Frontal cortex (tissue), 4 donors: ENCODE measurements around the gene PYM1. TPM values are rescaled to one million over a fixed set of nuclear protein-coding genes. Genes with fewer than 3 reads are reported as not detected.

Experiments used
- DNase-seq, 2 donors: peaks; one replicate each; pipeline ENCODE4 v3.0.0; 2012; ENCODE audit warnings: low spot score in 2 of 2
- FAIRE-seq: peaks from 2 replicates; lab custom pipeline; 2012; peaks lifted over from hg19 to GRCh38; lab: Jason Lieb, UNC
- total RNA-seq: library from RNA; depleted of rRNA; stranded (reverse); fragments of >200 nt; gene quantifications from one replicate; pipeline ENCODE4 v1.2.3, GENCODE V29; 2014
- donor health status: control.
- donor health status: control.
- donor health status: control.

PYM1 gene
- 22.4 TPM for total RNA-seq

GRCh38 chr12:55927588-55928502 is at the start of gene PYM1:
PYM1 (minus strand) TSS chr12:55927894; CDS start chr12:55927761, 133 bp downstream.
- FAIRE-seq: no peak
- DNase-seq: peak; percentile 60 to 67

DNA sequence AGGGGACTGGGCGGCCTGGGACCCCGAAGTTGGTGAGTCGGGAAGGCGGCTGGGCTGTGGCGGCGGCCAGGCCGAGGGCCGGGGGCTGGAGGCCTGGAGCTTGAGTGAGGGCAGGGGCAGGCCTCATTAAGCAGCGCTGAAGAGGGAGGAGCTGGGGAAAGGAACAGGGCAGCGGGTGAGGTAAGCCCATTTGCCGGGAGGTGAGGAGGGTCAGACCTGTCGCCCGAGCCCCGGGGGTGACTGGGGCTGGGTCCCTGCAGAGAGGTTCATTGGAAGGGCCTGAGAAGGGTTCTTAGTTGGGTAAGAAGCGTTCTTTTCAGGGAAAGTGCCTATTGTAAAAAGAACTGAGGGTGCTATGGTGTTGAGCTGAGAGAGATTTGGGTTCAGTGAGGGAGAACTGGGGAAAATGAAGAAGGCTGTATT is 46.6 kb upstream of the PYM1 start:
- DNase-seq (peak in 1 of 2 donors; percentile 27), FAIRE-seq (no peak)

DNA sequence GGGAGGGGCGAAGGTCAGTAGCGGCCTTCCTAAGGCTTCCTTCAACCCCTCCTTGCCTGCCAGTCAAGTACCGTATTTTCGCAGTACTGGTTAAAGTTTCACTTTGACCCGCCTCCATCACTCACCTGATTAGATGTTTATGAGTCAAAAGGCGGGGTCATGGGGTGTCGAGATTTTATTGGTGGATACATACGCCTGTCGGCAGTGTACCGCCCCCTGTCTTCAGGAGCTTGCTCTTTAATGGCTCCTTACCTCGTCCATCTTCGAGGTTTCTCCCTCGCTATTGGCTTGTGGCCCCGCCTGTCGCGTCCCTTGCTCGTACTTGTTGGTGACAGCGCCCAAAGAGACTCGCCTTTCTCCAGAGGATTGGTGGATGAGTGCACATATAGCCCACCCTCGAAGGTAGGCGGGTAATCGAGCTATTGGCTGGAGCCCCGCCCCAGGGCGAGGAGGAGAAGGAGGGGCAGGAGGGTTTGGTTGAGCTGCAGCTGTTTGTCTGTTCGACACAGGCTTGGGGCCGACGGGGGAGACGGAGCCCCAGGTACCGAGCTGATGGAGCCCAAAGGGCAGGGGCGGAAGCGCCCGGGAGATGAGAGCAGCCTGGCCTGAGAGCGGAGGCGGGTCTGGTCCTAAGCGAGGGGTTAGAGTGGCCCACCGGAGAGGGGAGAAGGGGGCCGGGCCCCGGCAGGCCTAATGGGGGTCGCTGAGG is 46.1 kb upstream of the PYM1 start, which contains the start of gene RAB5B:
TSS of gene RAB5B (plus strand) at position 480 of the 709 bp plus-strand sequence. CDS start 12,883 bp downstream, outside the sequence.
- DNase-seq: peak; percentile 95
- FAIRE-seq: peak; percentile 99

DNA sequence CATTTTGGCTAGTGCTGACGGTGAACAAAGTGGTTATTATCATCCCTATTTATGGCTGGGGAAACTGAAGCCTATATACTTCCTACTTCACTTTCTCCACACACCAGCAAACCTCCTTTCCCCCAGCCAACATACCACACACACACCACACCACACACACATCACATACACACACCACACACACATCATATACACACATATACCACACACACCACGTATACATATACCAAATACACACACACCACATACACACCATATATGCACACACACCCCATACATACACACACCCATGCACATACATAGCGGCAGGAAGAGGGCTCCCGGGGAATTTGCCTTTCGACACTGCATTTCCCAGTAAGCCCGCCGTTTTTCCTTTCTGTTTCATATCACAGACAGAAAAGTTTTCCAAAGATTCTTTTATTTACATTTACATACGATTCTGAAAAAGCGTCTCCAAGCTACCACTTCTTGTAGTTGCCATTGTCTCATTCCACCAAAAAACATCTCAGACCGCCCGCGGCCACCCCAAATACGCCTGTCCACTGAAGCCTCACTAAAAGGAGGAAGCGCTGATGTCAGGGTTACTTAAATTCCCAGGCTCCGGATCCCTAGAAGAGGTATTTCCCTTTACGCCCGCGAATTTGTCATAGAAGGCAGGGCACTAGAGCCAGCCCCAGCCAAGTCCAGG is 45.4 kb upstream of the PYM1 start:
- FAIRE-seq: no peak
- DNase-seq: no peak

DNA sequence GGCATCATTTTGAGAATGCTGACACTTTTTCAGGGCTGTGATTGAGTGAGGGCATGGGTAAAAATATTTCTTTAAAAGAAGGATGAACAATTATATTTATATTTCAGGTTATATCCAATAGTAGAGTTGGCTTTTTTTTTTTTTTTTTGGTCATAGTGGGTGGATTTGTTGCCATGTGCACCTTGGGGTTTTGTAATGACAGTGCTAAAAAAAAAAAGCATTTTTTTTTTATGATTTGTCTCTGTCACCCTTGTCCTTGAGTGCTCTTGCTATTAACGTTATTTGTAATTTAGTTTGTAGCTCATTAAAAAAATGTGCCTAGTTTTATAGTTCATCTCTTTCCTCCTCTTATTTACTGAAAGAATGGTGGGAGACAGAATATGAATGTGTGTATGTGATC is 44.8 kb upstream of the PYM1 start:
- DNase-seq: no peak
- FAIRE-seq: no peak

GRCh38 chr12:55972042-55972441 is 44.3 kb upstream of the PYM1 start:
- FAIRE-seq (no peak), DNase-seq (no peak)

- DNase-seq (no peak), FAIRE-seq (no peak)
These were observed 43.1 kb upstream of the PYM1 start for GRCh38 chr12:55970775-55971174.

DNA sequence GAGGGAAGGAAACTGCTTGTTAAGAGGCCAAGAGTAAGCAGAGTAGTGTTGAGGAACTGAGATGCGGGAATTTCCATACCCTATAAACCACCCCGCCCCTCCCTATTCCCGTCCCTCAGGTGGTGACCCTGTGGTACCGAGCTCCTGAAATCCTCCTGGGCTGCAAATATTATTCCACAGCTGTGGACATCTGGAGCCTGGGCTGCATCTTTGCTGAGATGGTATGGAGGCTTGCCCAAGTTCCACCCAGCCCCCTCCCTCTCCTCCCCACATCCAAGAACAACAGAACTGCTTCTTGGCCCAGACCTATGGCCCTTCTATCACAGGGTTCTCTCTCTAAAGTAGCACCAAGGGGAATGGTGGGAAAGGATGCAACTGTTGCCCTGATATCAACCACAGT is 41.7 kb upstream of the PYM1 start:
- no peak for FAIRE-seq

DNA sequence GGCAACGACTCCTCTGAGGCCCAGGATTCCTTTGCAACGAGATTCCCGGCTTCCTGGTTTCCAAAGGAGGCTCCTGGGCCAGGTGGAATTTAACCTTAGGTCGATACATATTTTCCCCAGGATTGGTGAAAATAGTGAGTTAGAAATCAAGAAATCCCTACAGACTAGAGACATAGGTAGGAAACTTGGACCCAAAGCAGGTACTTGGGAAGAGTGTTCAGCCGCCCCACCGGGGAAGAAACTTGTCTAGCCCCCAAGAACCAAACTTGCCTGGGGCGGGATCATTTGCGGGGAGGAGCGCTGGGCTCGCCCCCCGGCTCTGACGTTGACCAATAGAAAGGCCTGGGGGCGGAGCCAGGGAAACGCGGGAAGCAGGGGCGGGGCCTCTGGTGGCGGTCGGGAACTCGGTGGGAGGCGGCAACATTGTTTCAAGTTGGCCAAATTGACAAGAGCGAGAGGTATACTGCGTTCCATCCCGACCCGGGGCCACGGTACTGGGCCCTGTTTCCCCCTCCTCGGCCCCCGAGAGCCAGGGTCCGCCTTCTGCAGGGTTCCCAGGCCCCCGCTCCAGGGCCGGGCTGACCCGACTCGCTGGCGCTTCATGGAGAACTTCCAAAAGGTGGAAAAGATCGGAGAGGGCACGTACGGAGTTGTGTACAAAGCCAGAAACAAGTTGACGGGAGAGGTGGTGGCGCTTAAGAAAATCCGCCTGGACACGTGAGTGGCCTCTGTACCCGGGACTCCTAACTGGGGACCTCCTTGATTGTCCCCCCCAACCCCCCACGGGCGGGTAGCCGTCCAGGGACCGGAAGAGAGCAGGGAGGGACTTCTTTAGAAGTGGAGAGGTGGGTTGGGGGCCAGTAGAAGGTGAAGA is 39.0 kb upstream of the PYM1 start, which contains the start of gene CDK2:
TSS of gene CDK2 (plus strand) at position 423 of the 874 bp plus-strand sequence. CDS start at position 602, 179 bp downstream.
- FAIRE-seq (no peak), DNase-seq (peak; percentile 76 to 91)

More for the DNA sequence above, 41.7 kb upstream of the PYM1 start:
- no peak for DNase-seq

DNA sequence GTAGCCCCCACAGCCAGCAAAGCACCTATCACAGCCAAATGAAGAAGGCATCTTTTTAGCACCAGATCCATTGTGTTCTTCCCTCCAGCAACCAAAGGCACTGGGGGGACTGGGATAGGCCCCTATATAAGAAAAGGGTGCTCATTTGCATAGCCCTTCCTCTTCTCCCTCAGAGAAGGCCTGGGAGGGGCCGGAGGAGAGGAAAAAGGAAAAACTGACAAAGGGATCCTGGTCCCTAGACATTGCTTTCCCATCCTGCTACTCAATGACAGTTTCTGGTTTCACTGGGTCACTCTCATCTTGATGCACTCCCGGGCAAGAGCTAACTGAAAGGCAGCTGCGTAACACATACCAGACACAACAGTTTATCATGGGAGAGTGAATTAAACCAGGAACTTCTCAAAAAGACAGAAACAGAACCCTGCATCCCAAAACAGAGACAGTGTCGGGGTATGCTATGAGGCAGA is 38.3 kb upstream of the PYM1 start, which contains the start of gene PMEL:
TSS of gene PMEL (minus strand) at position 102 of the 467 bp plus-strand sequence. CDS start at position 71, 31 bp downstream.
- DNase-seq (no peak), FAIRE-seq (no peak)

- DNase-seq (no peak), FAIRE-seq (no peak)
These were observed 37.5 kb upstream of the PYM1 start for GRCh38 chr12:55965240-55965639.

GRCh38 chr12:55963760-55964159 is 36.1 kb upstream of the PYM1 start:
- FAIRE-seq: no peak
- no peak for DNase-seq

DNA sequence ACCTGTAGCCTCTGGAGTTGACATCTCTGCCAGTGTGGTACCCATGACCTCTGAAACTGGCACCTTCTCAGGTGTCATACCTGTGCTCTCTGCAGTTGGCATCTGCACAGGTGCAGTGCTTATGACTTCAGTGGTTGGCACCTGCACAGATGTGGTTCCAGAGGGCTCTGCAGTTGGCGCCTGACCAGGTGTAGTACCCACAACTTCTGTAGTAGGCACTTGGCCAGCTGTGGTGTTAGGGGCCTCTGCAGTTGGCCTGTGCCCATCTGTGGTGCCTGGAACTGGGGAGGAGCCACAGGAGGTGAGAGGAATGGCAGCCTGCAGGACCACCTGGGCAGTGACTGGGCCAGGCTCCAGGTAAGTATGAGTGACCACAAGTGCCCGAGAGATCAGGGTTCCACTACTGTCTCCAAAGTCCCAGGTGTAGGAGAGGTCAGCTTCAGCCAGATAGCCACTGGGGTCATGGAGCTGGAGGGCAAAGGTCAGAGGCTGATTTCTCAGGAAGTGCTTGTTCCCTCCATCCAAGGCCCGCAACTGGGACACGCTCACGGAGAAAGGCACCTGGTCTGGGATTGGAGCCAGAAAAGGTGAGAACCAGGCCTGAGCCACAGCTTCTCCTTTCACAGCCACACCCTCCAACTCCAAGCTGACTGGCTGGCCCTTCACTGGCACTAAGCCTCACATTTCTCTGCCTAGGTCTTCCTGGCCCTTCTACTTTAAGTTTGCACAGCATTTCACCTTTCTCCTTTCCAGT is 29.6 kb upstream of the PYM1 start:
- FAIRE-seq (no peak), DNase-seq (no peak)

- FAIRE-seq (no peak), DNase-seq (no peak)
These were observed 28.3 kb upstream of the PYM1 start for GRCh38 chr12:55955800-55956508.

DNA sequence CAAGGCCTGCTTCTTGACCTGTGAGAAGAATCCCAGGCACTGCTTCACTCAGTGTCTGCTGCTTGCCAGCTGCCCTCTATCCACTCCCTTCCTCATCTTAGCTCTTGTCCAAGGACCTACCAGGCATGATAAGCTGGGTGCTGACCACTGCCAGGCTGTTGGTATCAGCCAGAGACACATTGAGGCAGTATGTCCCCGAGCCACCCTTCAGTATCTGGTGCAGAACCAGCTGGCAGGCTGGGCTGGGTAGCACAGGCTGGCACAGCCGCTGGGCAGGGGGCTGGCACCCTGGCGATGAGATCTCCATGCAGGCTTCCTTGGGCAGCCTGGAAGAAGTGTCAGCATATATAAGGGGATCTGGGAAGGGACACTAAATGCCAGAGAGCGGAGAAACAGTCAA is 27.6 kb upstream of the PYM1 start:
- DNase-seq: no peak
- FAIRE-seq: no peak

DNA sequence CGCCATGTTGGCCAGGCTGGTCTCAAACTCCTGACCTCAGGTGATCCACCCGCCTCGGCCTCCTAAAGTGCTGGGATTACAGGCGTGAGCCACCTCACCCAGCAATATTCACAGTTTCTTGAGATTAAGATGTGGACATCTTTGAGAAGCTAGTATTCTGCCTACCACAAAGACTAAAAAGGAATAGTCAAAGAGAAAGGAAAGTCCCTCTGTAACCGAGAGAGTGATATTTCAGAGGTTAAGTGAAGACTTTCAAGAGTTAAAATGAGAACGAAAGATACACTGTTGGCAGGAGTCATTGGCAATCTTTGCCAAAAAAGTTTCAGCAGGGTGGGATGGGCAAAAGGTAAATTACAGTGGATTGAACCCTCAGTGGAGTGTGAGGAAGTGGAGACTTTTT is 18.9 kb upstream of the PYM1 start:
- DNase-seq (no peak), FAIRE-seq (no peak)

- FAIRE-seq (no peak), DNase-seq (no peak)
These were observed 15.0 kb upstream of the PYM1 start for GRCh38 chr12:55942577-55943136.
